ENCODE results near the gene SYNCRIP.
"Not testable (repeated sequence)": the region's sequence is repeated elsewhere in the genome, so short reads cannot be mapped to it uniquely, and the experiment has no call there.

The SYNCRIP gene

GRCh38 chr6:85585741-85586140 is 56.9 kb downstream of the SYNCRIP start:
- no peak for ATAC-seq

DNA sequence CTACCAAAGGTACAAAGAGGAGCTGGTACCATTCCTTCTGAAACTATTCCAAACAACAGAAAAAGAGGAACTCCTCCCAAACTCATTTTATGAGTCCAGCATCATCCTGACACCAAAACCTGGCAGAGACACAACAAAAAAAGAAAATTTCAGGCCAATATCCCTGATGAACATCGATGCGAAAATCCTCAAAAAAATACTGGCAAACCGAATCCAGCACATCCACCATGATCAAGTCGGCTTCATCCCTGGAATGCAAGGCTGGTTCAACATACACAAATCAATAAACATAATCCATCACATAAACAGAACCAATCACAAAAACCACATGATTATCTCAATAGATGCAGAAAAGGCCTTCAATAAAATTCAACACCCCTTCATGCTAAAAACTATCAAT is 59.9 kb downstream of the SYNCRIP start:
- not testable (repeated sequence) for ATAC-seq

More at GRCh38 chr6:85585741-85586140, 56.9 kb downstream of the SYNCRIP start:
- no peak for TF ChIP-seq ISL1 (CRISPR knock-in tag; IDR thresholded peaks at IDR 0.05)

DNA sequence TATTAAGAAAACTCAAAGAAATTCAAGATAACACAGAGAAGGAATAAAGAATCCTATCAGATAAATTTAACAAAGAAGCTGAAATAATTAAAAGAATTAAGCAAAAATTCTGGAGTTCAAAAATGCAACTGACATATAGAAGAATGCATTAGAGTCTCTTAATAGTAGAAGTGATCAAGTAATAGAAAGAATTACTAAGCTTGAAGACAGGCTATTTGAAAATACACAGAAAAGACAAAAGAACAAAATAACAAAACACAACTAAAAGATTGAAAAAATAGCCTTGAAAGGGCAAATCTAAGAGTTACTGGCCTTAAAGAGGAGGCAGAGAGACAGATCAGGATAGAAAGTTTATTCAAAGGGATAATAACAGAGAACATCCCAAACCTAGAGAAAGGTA is 61.1 kb downstream of the SYNCRIP start:
- ATAC-seq = no peak
- TF ChIP-seq CSDC2 (CRISPR knock-in tag; IDR thresholded peaks at IDR 0.05) = no peak
- no peak for TF ChIP-seq ESRRG (CRISPR knock-in tag; IDR thresholded peaks at IDR 0.05)
- TF ChIP-seq CREB5 (CRISPR knock-in tag; IDR thresholded peaks at IDR 0.05; ENCODE audit: low read depth) = no peak
- TF ChIP-seq ZNF70 (CRISPR knock-in tag; IDR thresholded peaks at IDR 0.05) = no peak
- TF ChIP-seq ISL1 (CRISPR knock-in tag; IDR thresholded peaks at IDR 0.05) = no peak
- TF ChIP-seq ZNF565 (CRISPR knock-in tag; conservative IDR thresholded peaks at IDR 0.05; ENCODE audit: low read depth) = no peak
- TF ChIP-seq ZNF8 (CRISPR knock-in tag; IDR thresholded peaks at IDR 0.05) = no peak
- no peak for TF ChIP-seq CSRNP3 (CRISPR knock-in tag; IDR thresholded peaks at IDR 0.05)
- TF ChIP-seq OSR1 (CRISPR knock-in tag; IDR thresholded peaks at IDR 0.05) = no peak
- TF ChIP-seq SNAI2 (CRISPR knock-in tag; IDR thresholded peaks at IDR 0.05) = no peak
- TF ChIP-seq, protein P1, sequence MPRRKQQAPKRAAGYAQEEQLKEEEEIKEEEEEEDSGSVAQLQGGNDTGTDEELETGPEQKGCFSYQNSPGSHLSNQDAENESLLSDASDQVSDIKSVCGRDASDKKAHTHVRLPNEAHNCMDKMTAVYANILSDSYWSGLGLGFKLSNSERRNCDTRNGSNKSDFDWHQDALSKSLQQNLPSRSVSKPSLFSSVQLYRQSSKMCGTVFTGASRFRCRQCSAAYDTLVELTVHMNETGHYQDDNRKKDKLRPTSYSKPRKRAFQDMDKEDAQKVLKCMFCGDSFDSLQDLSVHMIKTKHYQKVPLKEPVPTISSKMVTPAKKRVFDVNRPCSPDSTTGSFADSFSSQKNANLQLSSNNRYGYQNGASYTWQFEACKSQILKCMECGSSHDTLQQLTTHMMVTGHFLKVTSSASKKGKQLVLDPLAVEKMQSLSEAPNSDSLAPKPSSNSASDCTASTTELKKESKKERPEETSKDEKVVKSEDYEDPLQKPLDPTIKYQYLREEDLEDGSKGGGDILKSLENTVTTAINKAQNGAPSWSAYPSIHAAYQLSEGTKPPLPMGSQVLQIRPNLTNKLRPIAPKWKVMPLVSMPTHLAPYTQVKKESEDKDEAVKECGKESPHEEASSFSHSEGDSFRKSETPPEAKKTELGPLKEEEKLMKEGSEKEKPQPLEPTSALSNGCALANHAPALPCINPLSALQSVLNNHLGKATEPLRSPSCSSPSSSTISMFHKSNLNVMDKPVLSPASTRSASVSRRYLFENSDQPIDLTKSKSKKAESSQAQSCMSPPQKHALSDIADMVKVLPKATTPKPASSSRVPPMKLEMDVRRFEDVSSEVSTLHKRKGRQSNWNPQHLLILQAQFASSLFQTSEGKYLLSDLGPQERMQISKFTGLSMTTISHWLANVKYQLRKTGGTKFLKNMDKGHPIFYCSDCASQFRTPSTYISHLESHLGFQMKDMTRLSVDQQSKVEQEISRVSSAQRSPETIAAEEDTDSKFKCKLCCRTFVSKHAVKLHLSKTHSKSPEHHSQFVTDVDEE (CRISPR knock-in tag; IDR thresholded peaks at IDR 0.05) = no peak

GRCh38 chr6:85580878-85581267 is 61.8 kb downstream of the SYNCRIP start:
- ATAC-seq = peak; percentile 45; the same call in 1 of the 3 replicates
- TF ChIP-seq OSR1 (CRISPR knock-in tag; IDR thresholded peaks at IDR 0.05) = no peak
- TF ChIP-seq GLIS3 (CRISPR knock-in tag; IDR thresholded peaks at IDR 0.05) = no peak
- no peak for TF ChIP-seq ARNTL (CRISPR knock-in tag; IDR thresholded peaks at IDR 0.05; ENCODE audit: borderline replicate concordance, low read depth)
- no peak for TF ChIP-seq SNAI2 (CRISPR knock-in tag; IDR thresholded peaks at IDR 0.05)
- TF ChIP-seq ZFP3 (CRISPR knock-in tag; IDR thresholded peaks at IDR 0.05) = no peak
- no peak for TF ChIP-seq CSRNP3 (CRISPR knock-in tag; IDR thresholded peaks at IDR 0.05)
- no peak for TF ChIP-seq ZFP30 (CRISPR knock-in tag; IDR thresholded peaks at IDR 0.05)
- no peak for TF ChIP-seq ZNF565 (CRISPR knock-in tag; conservative IDR thresholded peaks at IDR 0.05; ENCODE audit: low read depth)
- TF ChIP-seq TOX (CRISPR knock-in tag; IDR thresholded peaks at IDR 0.05; ENCODE audit: borderline replicate concordance) = no peak
- TF ChIP-seq ESRRG (CRISPR knock-in tag; IDR thresholded peaks at IDR 0.05) = no peak
- TF ChIP-seq ZNF70 (CRISPR knock-in tag; IDR thresholded peaks at IDR 0.05) = no peak
- TF ChIP-seq, protein P2, sequence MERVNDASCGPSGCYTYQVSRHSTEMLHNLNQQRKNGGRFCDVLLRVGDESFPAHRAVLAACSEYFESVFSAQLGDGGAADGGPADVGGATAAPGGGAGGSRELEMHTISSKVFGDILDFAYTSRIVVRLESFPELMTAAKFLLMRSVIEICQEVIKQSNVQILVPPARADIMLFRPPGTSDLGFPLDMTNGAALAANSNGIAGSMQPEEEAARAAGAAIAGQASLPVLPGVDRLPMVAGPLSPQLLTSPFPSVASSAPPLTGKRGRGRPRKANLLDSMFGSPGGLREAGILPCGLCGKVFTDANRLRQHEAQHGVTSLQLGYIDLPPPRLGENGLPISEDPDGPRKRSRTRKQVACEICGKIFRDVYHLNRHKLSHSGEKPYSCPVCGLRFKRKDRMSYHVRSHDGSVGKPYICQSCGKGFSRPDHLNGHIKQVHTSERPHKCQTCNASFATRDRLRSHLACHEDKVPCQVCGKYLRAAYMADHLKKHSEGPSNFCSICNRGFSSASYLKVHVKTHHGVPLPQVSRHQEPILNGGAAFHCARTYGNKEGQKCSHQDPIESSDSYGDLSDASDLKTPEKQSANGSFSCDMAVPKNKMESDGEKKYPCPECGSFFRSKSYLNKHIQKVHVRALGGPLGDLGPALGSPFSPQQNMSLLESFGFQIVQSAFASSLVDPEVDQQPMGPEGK (CRISPR knock-in tag; IDR thresholded peaks at IDR 0.05; ENCODE audit: borderline replicate concordance) = no peak
- TF ChIP-seq, protein P3, sequence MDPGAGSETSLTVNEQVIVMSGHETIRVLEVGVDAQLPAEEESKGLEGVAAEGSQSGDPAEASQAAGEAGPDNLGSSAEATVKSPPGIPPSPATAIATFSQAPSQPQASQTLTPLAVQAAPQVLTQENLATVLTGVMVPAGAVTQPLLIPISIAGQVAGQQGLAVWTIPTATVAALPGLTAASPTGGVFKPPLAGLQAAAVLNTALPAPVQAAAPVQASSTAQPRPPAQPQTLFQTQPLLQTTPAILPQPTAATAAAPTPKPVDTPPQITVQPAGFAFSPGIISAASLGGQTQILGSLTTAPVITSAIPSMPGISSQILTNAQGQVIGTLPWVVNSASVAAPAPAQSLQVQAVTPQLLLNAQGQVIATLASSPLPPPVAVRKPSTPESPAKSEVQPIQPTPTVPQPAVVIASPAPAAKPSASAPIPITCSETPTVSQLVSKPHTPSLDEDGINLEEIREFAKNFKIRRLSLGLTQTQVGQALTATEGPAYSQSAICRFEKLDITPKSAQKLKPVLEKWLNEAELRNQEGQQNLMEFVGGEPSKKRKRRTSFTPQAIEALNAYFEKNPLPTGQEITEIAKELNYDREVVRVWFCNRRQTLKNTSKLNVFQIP (CRISPR knock-in tag; IDR thresholded peaks at IDR 0.05; ENCODE audit: borderline replicate concordance, low read depth) = no peak
- no peak for TF ChIP-seq RARB (CRISPR knock-in tag; IDR thresholded peaks at IDR 0.05)
- TF ChIP-seq CREB5 (CRISPR knock-in tag; IDR thresholded peaks at IDR 0.05; ENCODE audit: low read depth) = no peak
- no peak for TF ChIP-seq ZNF8 (CRISPR knock-in tag; IDR thresholded peaks at IDR 0.05)
- TF ChIP-seq, protein P1 (CRISPR knock-in tag; IDR thresholded peaks at IDR 0.05) = no peak
- no peak for TF ChIP-seq TCF4 (CRISPR knock-in tag; IDR thresholded peaks at IDR 0.05; ENCODE audit: borderline replicate concordance)

All from SK-N-SH treated with all-trans-retinoic acid at 6 μM for 48 hours (cell line).